ENCODE results near the gene ABLIM1.

The ABLIM1 gene

DNA sequence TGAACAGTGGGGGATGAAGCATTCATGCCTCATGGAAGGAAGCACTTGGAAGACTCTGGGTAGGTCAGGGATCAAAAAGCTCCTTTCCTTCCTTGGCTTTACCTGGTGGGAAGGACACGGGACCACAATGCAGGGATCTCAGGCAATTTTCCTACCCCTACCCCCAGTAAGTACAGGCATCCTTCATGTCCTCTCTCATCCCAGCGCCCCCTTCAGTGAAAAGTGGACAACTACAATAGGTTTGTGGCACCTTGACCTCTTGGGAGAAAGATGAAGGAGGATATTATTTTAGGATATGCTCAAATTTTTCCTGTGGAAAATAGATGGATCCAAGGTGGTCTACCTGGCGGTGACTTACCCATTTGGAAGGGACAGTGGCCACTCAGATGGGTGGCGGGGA lies 270.3 kb downstream of the ABLIM1 start:
- H3K4me1 ChIP-seq = peaks cover 0 to 31% (median 13%) of the 10 kb centered on the region in 4 donors
- no peak overlapping the region for H3K27ac ChIP-seq
- no peak for DNase-seq
- TF ChIP-seq, protein P1, sequence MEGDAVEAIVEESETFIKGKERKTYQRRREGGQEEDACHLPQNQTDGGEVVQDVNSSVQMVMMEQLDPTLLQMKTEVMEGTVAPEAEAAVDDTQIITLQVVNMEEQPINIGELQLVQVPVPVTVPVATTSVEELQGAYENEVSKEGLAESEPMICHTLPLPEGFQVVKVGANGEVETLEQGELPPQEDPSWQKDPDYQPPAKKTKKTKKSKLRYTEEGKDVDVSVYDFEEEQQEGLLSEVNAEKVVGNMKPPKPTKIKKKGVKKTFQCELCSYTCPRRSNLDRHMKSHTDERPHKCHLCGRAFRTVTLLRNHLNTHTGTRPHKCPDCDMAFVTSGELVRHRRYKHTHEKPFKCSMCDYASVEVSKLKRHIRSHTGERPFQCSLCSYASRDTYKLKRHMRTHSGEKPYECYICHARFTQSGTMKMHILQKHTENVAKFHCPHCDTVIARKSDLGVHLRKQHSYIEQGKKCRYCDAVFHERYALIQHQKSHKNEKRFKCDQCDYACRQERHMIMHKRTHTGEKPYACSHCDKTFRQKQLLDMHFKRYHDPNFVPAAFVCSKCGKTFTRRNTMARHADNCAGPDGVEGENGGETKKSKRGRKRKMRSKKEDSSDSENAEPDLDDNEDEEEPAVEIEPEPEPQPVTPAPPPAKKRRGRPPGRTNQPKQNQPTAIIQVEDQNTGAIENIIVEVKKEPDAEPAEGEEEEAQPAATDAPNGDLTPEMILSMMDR (IDR thresholded peaks at IDR 0.05) = no peak
- H3K9me3 ChIP-seq = no peaks in the 10 kb centered on the region
- intact Hi-C loops (cut with DNase I; ENCODE audit: low total_unique reads) = no loop called here
- H3K4me3 ChIP-seq = no peak overlapping the region
- no peaks in the 10 kb centered on the region for H3K36me3 ChIP-seq
- no peaks in the 10 kb centered on the region for H3K27me3 ChIP-seq

DNA sequence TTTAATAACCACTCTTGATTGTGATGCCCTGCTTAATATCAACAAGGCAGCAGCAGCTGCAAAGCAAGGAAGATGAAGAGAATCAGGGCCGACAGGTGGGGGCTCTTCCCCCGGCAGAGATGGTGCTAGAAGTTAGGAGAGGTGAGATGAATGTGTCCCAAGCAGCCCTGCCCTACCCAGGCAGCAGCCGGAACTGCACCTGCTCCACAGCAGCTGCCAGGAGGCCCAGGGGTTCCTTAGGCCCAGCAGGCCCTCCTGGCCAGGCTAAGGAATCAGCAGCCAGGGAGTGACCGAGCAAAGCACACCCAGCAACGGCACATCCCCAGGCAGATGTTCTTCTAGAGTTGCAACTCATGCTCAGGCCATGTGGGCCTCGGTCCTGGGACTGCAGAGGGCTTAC lies 271.6 kb downstream of the ABLIM1 start:
- TF ChIP-seq, protein P1 (IDR thresholded peaks at IDR 0.05) = no peak
- Histone ChIP-seq H3K27ac (no peak overlapping the region), H3K27me3 (no peaks in the 10 kb centered on the region), H3K4me3 (no peak overlapping the region), H3K36me3 (no peaks in the 10 kb centered on the region), H3K4me1 (peaks cover 0 to 24% (median 11%) of the 10 kb centered on the region in 4 donors), H3K9me3 (no peaks in the 10 kb centered on the region)
- no peak for DNase-seq
- intact Hi-C loops (cut with DNase I; ENCODE audit: low total_unique reads) = no loop called here

DNA sequence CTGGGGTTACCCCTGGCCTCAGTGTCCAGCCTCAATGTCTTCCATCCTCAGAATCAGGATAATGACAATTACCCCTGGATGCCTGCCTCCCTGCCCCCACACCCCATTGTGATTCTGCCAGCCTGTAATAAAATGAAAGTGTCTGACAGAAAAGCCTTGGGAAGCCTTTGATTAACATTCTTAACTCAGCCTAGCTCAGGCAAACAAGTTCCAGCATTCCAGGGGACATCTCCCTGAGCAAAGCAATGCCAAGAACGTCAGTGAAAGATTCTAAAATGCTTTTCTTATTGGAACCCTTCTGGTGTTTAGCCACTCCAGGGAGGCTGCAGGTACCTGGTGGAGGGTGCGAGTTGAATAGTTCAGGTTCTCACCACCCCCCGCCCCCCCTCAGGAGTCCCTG lies 272.5 kb downstream of the ABLIM1 start:
- Histone ChIP-seq H3K36me3 (no peaks in the 10 kb centered on the region), H3K4me3 (no peak overlapping the region), H3K27me3 (no peaks in the 10 kb centered on the region), H3K4me1 (peaks cover 0 to 24% (median 11%) of the 10 kb centered on the region in 4 donors), H3K27ac (no peak overlapping the region), H3K9me3 (no peaks in the 10 kb centered on the region)
- TF ChIP-seq, protein P1 (IDR thresholded peaks at IDR 0.05) = no peak
- intact Hi-C loops (cut with DNase I; ENCODE audit: low total_unique reads) = no loop called here
- DNase-seq = no peak

DNA sequence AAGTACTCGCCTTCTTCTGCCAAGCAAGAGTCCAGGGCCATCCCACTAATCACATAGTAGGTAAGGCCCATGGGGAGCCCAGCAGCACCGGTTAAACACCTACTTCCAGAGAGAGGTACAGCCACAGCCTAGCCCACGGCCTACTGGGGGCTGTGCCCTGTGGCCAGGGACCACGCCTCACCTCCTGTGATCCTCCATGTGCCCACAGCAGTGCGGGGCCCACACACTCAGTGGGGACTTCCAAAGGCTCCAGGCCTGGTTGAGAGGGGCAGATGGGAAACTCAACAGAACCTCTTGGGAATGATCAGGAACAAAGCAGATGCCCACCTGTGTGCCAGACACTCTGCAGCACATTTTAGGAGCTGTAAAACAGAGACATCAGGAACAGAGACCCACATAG lies 273.5 kb downstream of the ABLIM1 start:
- TF ChIP-seq, protein P1 (IDR thresholded peaks at IDR 0.05) = no peak
- intact Hi-C loops (cut with DNase I; ENCODE audit: low total_unique reads) = no loop called here
- Histone ChIP-seq H3K36me3 (no peaks in the 10 kb centered on the region), H3K9me3 (no peaks in the 10 kb centered on the region), H3K4me3 (no peak overlapping the region), H3K27ac (no peak overlapping the region), H3K27me3 (no peaks in the 10 kb centered on the region), H3K4me1 (peaks cover 0 to 16% (median 8%) of the 10 kb centered on the region in 4 donors)
- DNase-seq = no peak

DNA sequence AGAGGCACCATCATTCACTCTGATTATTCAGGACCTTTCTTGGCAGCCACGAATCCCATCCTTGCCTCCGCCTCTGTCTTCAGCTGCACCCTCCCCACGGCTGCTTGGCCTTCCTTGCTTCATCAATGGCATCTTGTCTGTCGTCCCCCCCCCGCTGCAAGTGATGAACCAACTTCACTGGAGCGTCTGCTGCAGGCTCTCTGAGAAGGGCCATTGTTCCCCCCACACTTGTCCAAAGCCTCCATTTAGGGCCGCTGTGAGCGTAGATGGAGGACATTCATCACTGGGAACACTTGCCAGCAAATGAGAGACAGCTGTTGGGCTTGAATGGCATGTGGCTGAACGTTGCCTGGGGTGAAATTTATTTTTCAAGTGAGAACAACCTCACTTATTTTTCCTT lies 273.9 kb downstream of the ABLIM1 start:
- Histone ChIP-seq H3K4me3 (no peak overlapping the region), H3K27me3 (no peaks in the 10 kb centered on the region), H3K27ac (no peak overlapping the region), H3K9me3 (no peaks in the 10 kb centered on the region), H3K4me1 (peaks cover 0 to 11% (median 5%) of the 10 kb centered on the region in 4 donors), H3K36me3 (no peaks in the 10 kb centered on the region)
- intact Hi-C loops (cut with DNase I; ENCODE audit: low total_unique reads) = no loop called here
- DNase-seq = no peak
- TF ChIP-seq, protein P1 (IDR thresholded peaks at IDR 0.05) = no peak

All from tibial artery (tissue), 4 donors.